GM12878 (cell line): ENCODE measurements around the gene MAL.

ENCODE experiments used
- CTCF ChIP-seq, 3 experiments: IDR thresholded peaks in 2 of 3; conservative IDR thresholded peaks in 1 of 3; 2 replicates each; pipeline ENCODE4 v1.5.1; 2011; ENCODE audit warnings: low read depth in 3 of 3, low read length in 3 of 3, mild to moderate bottlenecking in 3 of 3, control low read depth in 2 of 3, moderate library complexity in 2 of 3, inconsistent platforms in 1 of 3, mixed read lengths in 1 of 3; ENCODE audit not compliant: control insufficient read depth in 2 of 3, insufficient read depth in 1 of 3; ENCODE audit errors: extremely low read depth in 1 of 3
- EZH2 ChIP-seq: IDR thresholded peaks from 2 replicates; pipeline ENCODE4 v1.6.1; 2012; ENCODE audit warnings: low read depth, mild to moderate bottlenecking, control low read depth, inconsistent platforms, low read length, borderline replicate concordance; ENCODE audit not compliant: control insufficient read depth
- HDGF ChIP-seq: fragments of 450-650 bp; IDR thresholded peaks from 2 replicates; pipeline ENCODE4 v1.6.1; 2016; ENCODE audit warnings: antibody characterized with exemption

GRCh38 chr2:95038635-95039298, 13.3 kb downstream of the MAL start:
- TF ChIP-seq CTCF (IDR thresholded peaks at IDR 0.05 in 2 of 3, conservative IDR thresholded peaks at IDR 0.05 in 1 of 3; ENCODE audit: control insufficient read depth in 2 of 3, extremely low read depth in 1 of 3, insufficient read depth in 1 of 3, low read depth in 3 of 3, low read length in 3 of 3) (no peak), EZH2 (no peak), HDGF (no peak)
